Measurements from ENCODE around the gene PRRC1. TPM values are rescaled to one million over a fixed set of nuclear protein-coding genes. Genes with fewer than 3 reads are reported as not detected.

The PRRC1 gene
- total RNA-seq, 2 donors from 2014 or later, result 61.7 to 90.3 TPM

DNA sequence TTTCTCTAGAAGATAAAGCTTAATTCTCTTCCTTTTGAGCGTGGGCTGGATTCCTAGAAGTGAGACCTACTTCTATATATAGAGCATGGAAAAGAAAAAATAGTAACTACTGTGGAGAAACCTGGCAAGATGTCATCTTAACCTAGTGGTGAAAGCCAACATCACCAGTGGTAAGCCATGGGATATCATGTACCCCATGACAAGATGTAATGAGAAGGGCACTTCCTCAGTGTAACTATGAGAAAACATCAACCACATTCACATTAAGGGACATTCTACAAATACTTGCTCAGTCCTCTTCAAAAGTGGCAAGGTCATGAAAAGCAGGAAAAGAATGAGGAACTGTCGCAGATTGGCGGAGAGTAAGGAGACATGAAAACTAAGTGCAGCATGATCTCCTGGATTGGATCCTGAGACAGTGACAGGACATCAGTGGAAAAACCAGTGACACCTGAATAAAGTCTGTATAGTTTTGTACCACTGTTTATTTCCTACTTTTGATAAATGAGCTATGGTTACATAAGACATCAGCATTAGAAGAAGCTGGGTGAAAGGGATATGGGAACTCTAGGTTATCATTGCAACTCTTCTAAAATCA is 65.4 kb downstream of the PRRC1 start:
- WGBS, 2 experiments (ENCODE audit: insufficient coverage in 1 of 2, insufficient read length in 1 of 2), result 96 to 99% methylated on average over 2 to 3 of the region's 3 CpGs
- no peak for DNase-seq
- no peaks in the 10 kb centered on the region for H3K36me3 ChIP-seq (ENCODE audit: control insufficient read depth, insufficient read depth, low read length)
- no peak overlapping the region for H3K9ac ChIP-seq (ENCODE audit: extremely low read depth, low read length, poor library complexity, severe bottlenecking)
- Mint-ChIP-seq H3K36me3 (ENCODE audit: low read depth) (no peaks in the 10 kb centered on the region), H3K9me3 (no peaks in the 10 kb centered on the region), H3K4me3 (no peak overlapping the region), H3K27me3 (ENCODE audit: insufficient read depth) (no peaks in the 10 kb centered on the region), H3K4me1 (peaks cover 11% of the 10 kb centered on the region), H3K27ac (no peak overlapping the region)
- H3K4me1 ChIP-seq (ENCODE audit: control insufficient read depth, insufficient read depth, low read length), result peaks cover 5% of the 10 kb centered on the region
- no peak overlapping the region for H3K27ac ChIP-seq (ENCODE audit: low read depth, low read length)
- no peak overlapping the region for H3K4me3 ChIP-seq (ENCODE audit: low read length)
- no peaks in the 10 kb centered on the region for H3K9me3 ChIP-seq (ENCODE audit: control insufficient read depth, low read length)
- no peaks in the 10 kb centered on the region for H3K27me3 ChIP-seq (ENCODE audit: control insufficient read depth, insufficient read depth, low read length, poor library complexity, severe bottlenecking)
- TF ChIP-seq, protein P1, sequence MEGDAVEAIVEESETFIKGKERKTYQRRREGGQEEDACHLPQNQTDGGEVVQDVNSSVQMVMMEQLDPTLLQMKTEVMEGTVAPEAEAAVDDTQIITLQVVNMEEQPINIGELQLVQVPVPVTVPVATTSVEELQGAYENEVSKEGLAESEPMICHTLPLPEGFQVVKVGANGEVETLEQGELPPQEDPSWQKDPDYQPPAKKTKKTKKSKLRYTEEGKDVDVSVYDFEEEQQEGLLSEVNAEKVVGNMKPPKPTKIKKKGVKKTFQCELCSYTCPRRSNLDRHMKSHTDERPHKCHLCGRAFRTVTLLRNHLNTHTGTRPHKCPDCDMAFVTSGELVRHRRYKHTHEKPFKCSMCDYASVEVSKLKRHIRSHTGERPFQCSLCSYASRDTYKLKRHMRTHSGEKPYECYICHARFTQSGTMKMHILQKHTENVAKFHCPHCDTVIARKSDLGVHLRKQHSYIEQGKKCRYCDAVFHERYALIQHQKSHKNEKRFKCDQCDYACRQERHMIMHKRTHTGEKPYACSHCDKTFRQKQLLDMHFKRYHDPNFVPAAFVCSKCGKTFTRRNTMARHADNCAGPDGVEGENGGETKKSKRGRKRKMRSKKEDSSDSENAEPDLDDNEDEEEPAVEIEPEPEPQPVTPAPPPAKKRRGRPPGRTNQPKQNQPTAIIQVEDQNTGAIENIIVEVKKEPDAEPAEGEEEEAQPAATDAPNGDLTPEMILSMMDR (conservative IDR thresholded peaks at IDR 0.05), result peak; percentile 30

DNA sequence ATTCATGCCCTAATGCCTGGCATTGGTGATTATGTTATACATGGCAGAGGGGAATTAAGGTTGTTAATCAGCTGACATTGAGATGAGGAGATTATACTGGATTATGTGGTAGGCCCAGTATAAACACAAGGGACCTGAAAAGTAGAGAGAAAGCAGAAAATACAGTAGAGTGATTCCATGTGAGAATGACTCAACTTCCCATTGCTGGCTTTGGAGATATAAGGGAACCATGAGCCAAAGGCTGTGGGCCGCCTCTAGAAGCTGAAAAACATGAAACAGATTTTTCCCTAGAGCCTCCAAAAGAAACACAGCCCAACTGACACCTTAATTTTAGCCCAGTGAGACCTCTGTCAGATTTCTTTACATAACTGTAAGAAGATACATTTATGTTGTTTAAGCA is 66.4 kb downstream of the PRRC1 start:
- Histone ChIP-seq H3K4me3 (ENCODE audit: low read length) (no peak overlapping the region), H3K9me3 (ENCODE audit: control insufficient read depth, low read length) (no peaks in the 10 kb centered on the region), H3K9ac (ENCODE audit: extremely low read depth, low read length, poor library complexity, severe bottlenecking) (no peak overlapping the region), H3K4me1 (ENCODE audit: control insufficient read depth, insufficient read depth, low read length) (peaks cover 5% of the 10 kb centered on the region), H3K27me3 (ENCODE audit: control insufficient read depth, insufficient read depth, low read length, poor library complexity, severe bottlenecking) (no peaks in the 10 kb centered on the region), H3K27ac (ENCODE audit: low read depth, low read length) (no peak overlapping the region), H3K36me3 (ENCODE audit: control insufficient read depth, insufficient read depth, low read length) (no peaks in the 10 kb centered on the region)
- WGBS, 2 experiments (ENCODE audit: insufficient coverage in 1 of 2, insufficient read length in 1 of 2), result 83 to 90% methylated on average over 1 of the region's 1 CpG
- no peak overlapping the region for H3K4me3 Mint-ChIP-seq
- H3K4me1 Mint-ChIP-seq, result peaks cover 11% of the 10 kb centered on the region
- TF ChIP-seq, protein P1 (conservative IDR thresholded peaks at IDR 0.05), result no peak
- H3K27me3 Mint-ChIP-seq (ENCODE audit: insufficient read depth), result no peaks in the 10 kb centered on the region
- no peaks in the 10 kb centered on the region for H3K36me3 Mint-ChIP-seq (ENCODE audit: low read depth)
- no peak overlapping the region for H3K27ac Mint-ChIP-seq
- no peak for DNase-seq
- no peaks in the 10 kb centered on the region for H3K9me3 Mint-ChIP-seq

DNA sequence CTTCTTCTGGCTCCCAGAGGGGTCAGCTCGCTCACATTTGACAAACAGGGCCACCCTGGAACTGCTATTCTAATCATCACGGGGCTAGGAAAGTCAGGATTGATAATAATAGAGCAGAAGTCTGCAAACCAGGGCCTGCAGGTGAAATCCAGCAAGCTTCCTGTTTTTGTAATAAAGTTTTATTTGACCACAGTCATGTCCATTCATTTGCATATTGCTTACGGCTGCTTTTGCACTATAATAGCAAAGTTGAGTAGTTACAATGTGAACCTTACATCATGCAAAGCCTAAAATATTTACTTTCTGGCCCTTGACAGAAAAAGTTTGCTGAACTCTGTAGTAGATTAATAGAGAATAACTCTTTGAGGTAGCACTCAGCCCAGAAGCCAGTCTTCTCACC is 68.2 kb downstream of the PRRC1 start:
- Mint-ChIP-seq H3K27me3 (ENCODE audit: insufficient read depth) (no peaks in the 10 kb centered on the region), H3K9me3 (no peaks in the 10 kb centered on the region), H3K27ac (peak overlapping the region; percentile 65), H3K4me1 (peaks cover 27% of the 10 kb centered on the region), H3K4me3 (no peak overlapping the region), H3K36me3 (ENCODE audit: low read depth) (no peaks in the 10 kb centered on the region)
- peaks cover 5% of the 10 kb centered on the region for H3K4me1 ChIP-seq (ENCODE audit: control insufficient read depth, insufficient read depth, low read length)
- no peak overlapping the region for H3K27ac ChIP-seq (ENCODE audit: low read depth, low read length)
- no peaks in the 10 kb centered on the region for H3K9me3 ChIP-seq (ENCODE audit: control insufficient read depth, low read length)
- no peaks in the 10 kb centered on the region for H3K27me3 ChIP-seq (ENCODE audit: control insufficient read depth, insufficient read depth, low read length, poor library complexity, severe bottlenecking)
- WGBS, 2 experiments (ENCODE audit: insufficient coverage in 1 of 2, insufficient read length in 1 of 2), result 50 to 81% methylated on average over 2 to 3 of the region's 3 CpGs
- TF ChIP-seq, protein P1 (conservative IDR thresholded peaks at IDR 0.05), result no peak
- H3K36me3 ChIP-seq (ENCODE audit: control insufficient read depth, insufficient read depth, low read length), result no peaks in the 10 kb centered on the region
- peak; percentile 32 for DNase-seq
- H3K4me3 ChIP-seq (ENCODE audit: low read length), result no peak overlapping the region
- no peak overlapping the region for H3K9ac ChIP-seq (ENCODE audit: extremely low read depth, low read length, poor library complexity, severe bottlenecking)
